ENCODE measurements around the gene SEMA4F. TPM values are rescaled to one million over a fixed set of nuclear protein-coding genes. Genes with fewer than 3 reads are reported as not detected.

Gene SEMA4F
- total RNA-seq, 4 donors from 2014 or later: 4.3 to 7.2 (median 6.1) TPM

GRCh38 chr2:74708296-74708695 lies 54.2 kb downstream of the SEMA4F start:
- Histone ChIP-seq H3K9me3 (no peaks in the 10 kb centered on the region), H3K4me3 (replicated peaks in 1 of 3) (no peak overlapping the region), H3K27ac (no peak overlapping the region), H3K27me3 (no peaks in the 10 kb centered on the region), H3K36me3 (no peaks in the 10 kb centered on the region), H3K4me1 (no peaks in the 10 kb centered on the region)
- intact Hi-C loops (cut with DNase I): no loop called here
- no peak for DNase-seq
- TF ChIP-seq, protein P1, sequence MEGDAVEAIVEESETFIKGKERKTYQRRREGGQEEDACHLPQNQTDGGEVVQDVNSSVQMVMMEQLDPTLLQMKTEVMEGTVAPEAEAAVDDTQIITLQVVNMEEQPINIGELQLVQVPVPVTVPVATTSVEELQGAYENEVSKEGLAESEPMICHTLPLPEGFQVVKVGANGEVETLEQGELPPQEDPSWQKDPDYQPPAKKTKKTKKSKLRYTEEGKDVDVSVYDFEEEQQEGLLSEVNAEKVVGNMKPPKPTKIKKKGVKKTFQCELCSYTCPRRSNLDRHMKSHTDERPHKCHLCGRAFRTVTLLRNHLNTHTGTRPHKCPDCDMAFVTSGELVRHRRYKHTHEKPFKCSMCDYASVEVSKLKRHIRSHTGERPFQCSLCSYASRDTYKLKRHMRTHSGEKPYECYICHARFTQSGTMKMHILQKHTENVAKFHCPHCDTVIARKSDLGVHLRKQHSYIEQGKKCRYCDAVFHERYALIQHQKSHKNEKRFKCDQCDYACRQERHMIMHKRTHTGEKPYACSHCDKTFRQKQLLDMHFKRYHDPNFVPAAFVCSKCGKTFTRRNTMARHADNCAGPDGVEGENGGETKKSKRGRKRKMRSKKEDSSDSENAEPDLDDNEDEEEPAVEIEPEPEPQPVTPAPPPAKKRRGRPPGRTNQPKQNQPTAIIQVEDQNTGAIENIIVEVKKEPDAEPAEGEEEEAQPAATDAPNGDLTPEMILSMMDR (IDR thresholded peaks at IDR 0.05): no peak
- no peak for TF ChIP-seq POLR2A (IDR thresholded peaks at IDR 0.05)

GRCh38 chr2:74708883-74709282 lies 54.8 kb downstream of the SEMA4F start:
- intact Hi-C loops (cut with DNase I): no loop called here
- DNase-seq: peak; percentile 43 to 52
- H3K4me1 ChIP-seq: no peaks in the 10 kb centered on the region
- H3K27me3 ChIP-seq: no peaks in the 10 kb centered on the region
- H3K27ac ChIP-seq: no peak overlapping the region
- TF ChIP-seq, protein P1 (IDR thresholded peaks at IDR 0.05): no peak
- TF ChIP-seq POLR2A (IDR thresholded peaks at IDR 0.05): no peak
- no peak overlapping the region for H3K4me3 ChIP-seq (replicated peaks in 1 of 3)
- no peaks in the 10 kb centered on the region for H3K36me3 ChIP-seq
- H3K9me3 ChIP-seq: no peaks in the 10 kb centered on the region
- 63 to 73% methylated on average over 4 of the region's 4 CpGs for WGBS, 2 donors

- Histone ChIP-seq H3K4me1 (no peaks in the 10 kb centered on the region), H3K27ac (no peak overlapping the region), H3K9me3 (no peaks in the 10 kb centered on the region), H3K36me3 (no peaks in the 10 kb centered on the region), H3K27me3 (no peaks in the 10 kb centered on the region), H3K4me3 (replicated peaks in 1 of 3) (no peak overlapping the region)
- no peak for TF ChIP-seq POLR2A (IDR thresholded peaks at IDR 0.05)
- TF ChIP-seq, protein P1 (IDR thresholded peaks at IDR 0.05): no peak
- no peak for DNase-seq
- WGBS, 2 donors: 83 to 94% methylated on average over 9 of the region's 9 CpGs
- intact Hi-C loops (cut with DNase I): no loop called here
Observed at GRCh38 chr2:74712223-74713053, 58.4 kb downstream of the SEMA4F start.

- intact Hi-C loops (cut with DNase I): loop anchor here (2.0 kb wide), 1 partner anchor 162 kb away; no protein-coding TSS in a partner anchor
- no peak for DNase-seq
- no peak for TF ChIP-seq POLR2A (IDR thresholded peaks at IDR 0.05)
- TF ChIP-seq, protein P1 (IDR thresholded peaks at IDR 0.05): no peak
- H3K27me3 ChIP-seq: no peaks in the 10 kb centered on the region
- no peak overlapping the region for H3K4me3 ChIP-seq (replicated peaks in 1 of 3)
- no peaks in the 10 kb centered on the region for H3K9me3 ChIP-seq
- H3K27ac ChIP-seq: no peak overlapping the region
- H3K36me3 ChIP-seq: no peaks in the 10 kb centered on the region
- H3K4me1 ChIP-seq: no peaks in the 10 kb centered on the region
- 47 to 57% methylated on average over 8 of the region's 8 CpGs for WGBS, 2 donors
Observed at GRCh38 chr2:74714691-74715080, 60.6 kb downstream of the SEMA4F start.

DNA sequence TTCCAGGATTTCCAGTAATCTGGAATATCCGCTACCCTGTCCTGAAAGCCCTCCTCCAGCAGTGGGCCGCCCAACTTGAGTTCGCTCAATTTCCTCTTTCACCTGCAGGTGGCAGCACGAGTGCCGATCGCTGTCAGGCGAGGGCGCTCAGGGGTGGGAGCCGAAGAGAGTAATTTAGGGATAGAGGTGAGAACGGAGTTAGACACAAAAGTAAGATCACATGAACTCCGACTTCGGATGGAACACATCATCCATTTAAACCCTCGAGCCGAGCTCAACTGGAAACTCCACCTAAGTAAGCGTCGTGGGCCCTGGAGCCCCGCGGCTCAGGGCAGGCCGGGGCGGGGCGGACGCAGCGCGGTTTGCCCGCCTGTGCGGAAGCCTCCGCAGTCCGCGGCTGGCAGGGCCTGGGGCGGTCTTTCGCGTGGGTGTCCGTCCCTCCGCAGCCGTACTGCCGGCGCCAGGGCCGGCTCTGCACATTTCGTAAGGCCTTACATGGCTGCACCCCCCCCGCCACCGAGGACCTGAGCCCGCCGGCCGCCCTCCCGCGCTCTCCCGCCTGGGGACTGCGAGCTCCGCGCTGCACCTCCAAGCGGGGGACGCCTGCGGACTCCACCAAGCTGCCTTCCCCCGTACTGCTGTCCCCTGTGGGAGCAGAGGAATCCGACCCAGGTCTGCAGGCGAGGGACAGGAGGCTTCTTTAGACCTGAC lies 61.2 kb downstream of the SEMA4F start:
- intact Hi-C loops (cut with DNase I): loop anchor here (2.0 kb wide), 1 partner anchor 162 kb away; no protein-coding TSS in a partner anchor
- Histone ChIP-seq H3K9me3 (no peaks in the 10 kb centered on the region), H3K27me3 (no peaks in the 10 kb centered on the region), H3K36me3 (no peaks in the 10 kb centered on the region), H3K4me3 (replicated peaks in 1 of 3) (peak overlapping the region; percentile 5 to 39 (median 10)), H3K4me1 (no peaks in the 10 kb centered on the region), H3K27ac (peak overlapping the region in 1 of 3 donors; percentile 14)
- TF ChIP-seq POLR2A (IDR thresholded peaks at IDR 0.05): no peak
- TF ChIP-seq, protein P1 (IDR thresholded peaks at IDR 0.05): peak; percentile 69 to 91 (median 78)
- peak; percentile 79 to 85 for DNase-seq
- WGBS, 2 donors: 1% methylated on average over 27 to 31 of the region's 56 CpGs
